Measurements from ENCODE around the gene GRIK4. TPM values are rescaled to one million over a fixed set of nuclear protein-coding genes. Genes with fewer than 3 reads are reported as not detected.

GRIK4 gene
- total and polyA plus RNA-seq, 2 of the 4 experiments (the other 2 are of a cell fraction): 0.18 to 0.38 TPM

- in situ Hi-C loops (cut with MboI; ENCODE audit: low sequenced_read_pairs): no loop called here
- H3K4me3 ChIP-seq (ENCODE audit: insufficient read depth, low read depth, low read length): no peak overlapping the region
- H3K4me1 ChIP-seq (ENCODE audit: control insufficient read depth, insufficient read depth, low read length): peaks cover 27% of the 10 kb centered on the region
- peaks cover 10% of the 10 kb centered on the region for H4K20me1 ChIP-seq (ENCODE audit: insufficient read depth, low read length)
- no peak for ATAC-seq (ENCODE audit: low read depth)
- no peak overlapping the region for H3K27ac ChIP-seq (ENCODE audit: insufficient read depth, low read length)
- ChIA-PET CTCF (no interaction called here), POLR2A (ENCODE audit: unreplicated experiment) (no interaction called here)
- H3K4ac ChIP-seq (ENCODE audit: low read depth, low read length): no peak overlapping the region
- H2BK5ac ChIP-seq (ENCODE audit: low read depth, low read length, poor library complexity, severe bottlenecking): no peak overlapping the region
- no peak overlapping the region for H2BK15ac ChIP-seq (ENCODE audit: low read depth, low read length)
- no peak overlapping the region for H2BK20ac ChIP-seq (ENCODE audit: low read depth, low read length)
- H4K91ac ChIP-seq (ENCODE audit: insufficient read depth, low read depth, low read length): no peak overlapping the region
- H3K56ac ChIP-seq (ENCODE audit: extremely low read depth, insufficient read depth, low read length): no peak overlapping the region
- no peak overlapping the region for H3K23ac ChIP-seq (ENCODE audit: low read depth, low read length)
- no TSS peak for BruUV-seq (replicated peaks)
- no peaks in the 10 kb centered on the region for H3K36me3 ChIP-seq (ENCODE audit: control insufficient read depth, insufficient read depth, low read length)
- no CpG with 5 or more reads among the region's 7 CpGs for WGBS, 2 experiments (ENCODE audit: extremely low coverage in 2 of 2, insufficient read length in 1 of 2)
- 0 out of 2 replicates have a peak overlapping the region, but pooled peaks have one; percentile 24 for H2AK5ac ChIP-seq (ENCODE audit: low read depth, low read length)
- no peak overlapping the region for H2AK9ac ChIP-seq (replicated peaks; ENCODE audit: low read depth, low read length, poor library complexity)
- no peaks in the 10 kb centered on the region for H3K9me3 ChIP-seq (ENCODE audit: control insufficient read depth, insufficient read depth, low read length)
- peaks cover 23% of the 10 kb centered on the region for H3K9me1 ChIP-seq (ENCODE audit: insufficient read depth, low read length)
- H3K9ac ChIP-seq (ENCODE audit: low read depth, low read length): no peak overlapping the region
- no peak overlapping the region for H4K5ac ChIP-seq (ENCODE audit: low read depth, low read length)
- no peak overlapping the region for H2AFZ ChIP-seq (replicated peaks; ENCODE audit: low read length, poor library complexity)
- TF ChIP-seq RAD21 (IDR thresholded peaks at IDR 0.05; ENCODE audit: low read length) (no peak), USF2 (IDR thresholded peaks at IDR 0.05; ENCODE audit: low read depth, low read length) (no peak), CEBPB (IDR thresholded peaks at IDR 0.05; ENCODE audit: low read depth, low read length) (no peak), ELK1 (IDR thresholded peaks at IDR 0.05; ENCODE audit: borderline replicate concordance, low read depth, low read length) (no peak), MAFK (IDR thresholded peaks at IDR 0.05; ENCODE audit: low read depth, low read length) (no peak), RCOR1 (IDR thresholded peaks at IDR 0.05; ENCODE audit: insufficient replicate concordance, low read length) (no peak), POLR2A (IDR thresholded peaks at IDR 0.05; ENCODE audit: low read depth, low read length) (no peak), NFE2L2 (IDR thresholded peaks at IDR 0.05; ENCODE audit: low read depth, low read length) (no peak), BHLHE40 (IDR thresholded peaks at IDR 0.05; ENCODE audit: low read depth, low read length) (no peak), SMC3 (IDR thresholded peaks at IDR 0.05; ENCODE audit: low read depth, low read length) (no peak)
- H3K4me2 ChIP-seq (ENCODE audit: low read depth, low read length): no peak overlapping the region
- H3K14ac ChIP-seq (replicated peaks; ENCODE audit: low read depth, low read length): no peak overlapping the region
- intact Hi-C loops (cut with micrococcal nuclease): no loop called here
- H3K79me1 ChIP-seq (ENCODE audit: low read depth in 1 of 2, low read length in 2 of 2): no peaks in the 10 kb centered on the region
- no peak overlapping the region for H3K18ac ChIP-seq (ENCODE audit: low read depth, low read length)
- H2BK120ac ChIP-seq (ENCODE audit: low read depth, low read length): no peak overlapping the region
- DNase-seq: no peak
- H4K8ac ChIP-seq (ENCODE audit: low read depth in 2 of 2, low read length in 2 of 2): no peak overlapping the region
- dilution Hi-C loops (cut with HindIII; ENCODE audit: low sequenced_read_pairs, unreplicated experiment): no loop called here
- no peaks in the 10 kb centered on the region for H3K27me3 ChIP-seq (ENCODE audit: control insufficient read depth, insufficient read depth, low read length)
Observed at GRCh38 chr11:120551191-120551590, 39.6 kb downstream of the GRIK4 start.
